Keratinocyte (primary cell): ENCODE results near the gene RENBP. TPM values are rescaled to one million over a fixed set of nuclear protein-coding genes. Genes with fewer than 3 reads are reported as not detected.

Experiments
- DNase-seq: peaks from one replicate; pipeline ENCODE4 v3.0.0-alpha.2; 2011; ENCODE audit warnings: low read depth, missing footprints, low spot score
- FAIRE-seq: peaks from 2 replicates; lab custom pipeline; 2011; peaks lifted over from hg19 to GRCh38; lab: Jason Lieb, UNC
- H2AFZ ChIP-seq: 2 replicates; pipeline ENCODE4 v1.6.0; 2012; ENCODE audit warnings: low read length, control low read depth, inconsistent platforms; ENCODE audit not compliant: control insufficient read depth
- H3K27ac ChIP-seq: 2 replicates; pipeline ENCODE4 v1.5.1; 2011; ENCODE audit warnings: low read length; ENCODE audit not compliant: control insufficient read depth, insufficient read depth
- H3K27me3 ChIP-seq: 3 replicates; pipeline ENCODE4 v1.6.0; 2011; ENCODE audit warnings: low read length; ENCODE audit not compliant: control insufficient read depth, insufficient read depth; ENCODE audit errors: extremely low read depth
- H3K36me3 ChIP-seq, 2 experiments: 2 replicates in 1 of 2; 3 replicates in 1 of 2; pipeline ENCODE4 v1.5.1; 2011; ENCODE audit warnings: low read length in 2 of 2, mild to moderate bottlenecking in 1 of 2; ENCODE audit not compliant: control insufficient read depth in 2 of 2, insufficient read depth in 2 of 2; ENCODE audit errors: extremely low read depth in 1 of 2
- H3K4me1 ChIP-seq: 3 replicates; pipeline ENCODE4 v1.5.1; 2011; ENCODE audit warnings: low read length; ENCODE audit not compliant: control insufficient read depth, insufficient read depth; ENCODE audit errors: extremely low read depth
- H3K4me2 ChIP-seq: 3 replicates; pipeline ENCODE4 v1.6.0; 2011; ENCODE audit warnings: low read depth, low read length; ENCODE audit not compliant: control insufficient read depth, insufficient read depth; ENCODE audit errors: extremely low read depth
- H3K4me3 ChIP-seq, 3 experiments: fragments of 200-600 bp in 1 of 3; sonication (generic) in 1 of 3; 2 replicates in 2 of 3; 3 replicates in 1 of 3; pipeline ENCODE4 v1.5.1; 2011 to 2016; ENCODE audit warnings: low read length in 3 of 3, mild to moderate bottlenecking in 3 of 3, control low read depth in 2 of 3, inconsistent platforms in 1 of 3, low read depth in 1 of 3, mixed read lengths in 1 of 3, mixed run types in 1 of 3, moderate library complexity in 1 of 3; ENCODE audit not compliant: control insufficient read depth in 2 of 3, insufficient read depth in 2 of 3; ENCODE audit errors: extremely low read depth in 1 of 3
- H3K79me2 ChIP-seq: 2 replicates; pipeline ENCODE4 v1.6.0; 2012; ENCODE audit warnings: low read length; ENCODE audit not compliant: control insufficient read depth, insufficient read depth
- H3K9ac ChIP-seq: 3 replicates; pipeline ENCODE4 v1.6.0; 2011; ENCODE audit warnings: low read length; ENCODE audit not compliant: control insufficient read depth, insufficient read depth; ENCODE audit errors: extremely low read depth
- H3K9me1 ChIP-seq: 3 replicates; pipeline ENCODE4 v1.6.0; 2011; ENCODE audit warnings: low read length; ENCODE audit not compliant: control insufficient read depth, insufficient read depth; ENCODE audit errors: extremely low read depth
- H3K9me3 ChIP-seq: 2 replicates; pipeline ENCODE4 v1.5.1; 2012; ENCODE audit warnings: low read depth, low read length; ENCODE audit not compliant: control insufficient read depth
- H4K20me1 ChIP-seq: 3 replicates; pipeline ENCODE4 v1.6.0; 2011; ENCODE audit warnings: low read length; ENCODE audit not compliant: control insufficient read depth, insufficient read depth; ENCODE audit errors: extremely low read depth
- CTCF ChIP-seq, 3 experiments: IDR thresholded peaks in 1 of 3; conservative IDR thresholded peaks in 1 of 3; optimal IDR thresholded peaks in 1 of 3; 2 replicates in 2 of 3; 3 replicates in 1 of 3; pipeline versions ENCODE3 to v1.5.1; 2011; ENCODE audit warnings: low read length in 3 of 3, mild to moderate bottlenecking in 3 of 3, moderate library complexity in 2 of 3, control low read depth in 1 of 3, inconsistent platforms in 1 of 3; ENCODE audit not compliant: insufficient read depth in 2 of 3; ENCODE audit errors: extremely low read depth in 1 of 3
- EZH2 ChIP-seq: IDR thresholded peaks from one replicate; pipeline ENCODE4 v1.6.1; 2012; ENCODE audit warnings: inconsistent platforms, mild to moderate bottlenecking, low read length, moderate library complexity
- dilution Hi-C: fragments of 300-500 bp; cut with MboI; formaldehyde crosslinking; loops from one replicate; pipeline ENCODE4 v1.7.0; 2020; ENCODE audit warnings: low sequenced_read_pairs; ENCODE audit not compliant: extremely low pct_ligation_motif_present
- polyA plus RNA-seq, 5 experiments: library from polyadenylated mRNA; depleted of rRNA in 3 of 5; stranded (reverse) in 3 of 5; stranded (forward) in 1 of 5; unstranded in 1 of 5; fragments of >200 nt; gene quantifications; 1 replicate in 1 of 5; 2 replicates in 3 of 5; 3 replicates in 1 of 5; pipeline versions ENCODE4 v1.2.1 to v1.2.3, GENCODE V29; 2011 to 2012; ENCODE audit warnings: missing spikeins in 2 of 5, low read depth in 1 of 5, low replicate concordance in 1 of 5

RENBP gene
- polyA plus RNA-seq, 1 donor (not counting 4 experiments of a cell fraction or from before 2014, with no cell fraction given) = 0.16 TPM

GRCh38 chrX:153955228-153955732 is 10.8 kb upstream of the RENBP start:
- H2AFZ ChIP-seq = no peak overlapping the region
- no peaks in the 10 kb centered on the region for H3K9me1 ChIP-seq
- no peaks in the 10 kb centered on the region for H4K20me1 ChIP-seq
- DNase-seq (no peak), FAIRE-seq (no peak)
- H3K4me1 ChIP-seq = no peaks in the 10 kb centered on the region
- TF ChIP-seq EZH2 = no peak
- H3K9ac ChIP-seq = no peak overlapping the region
- no peak overlapping the region for H3K4me3 ChIP-seq
- dilution Hi-C loops = no loop called here
- H3K36me3 ChIP-seq = peaks cover 32 to 52% of the 10 kb centered on the region in 2 experiments
- no peaks in the 10 kb centered on the region for H3K9me3 ChIP-seq
- H3K4me2 ChIP-seq = no peak overlapping the region
- H3K27me3 ChIP-seq = no peaks in the 10 kb centered on the region
- H3K27ac ChIP-seq = no peak overlapping the region
- no peaks in the 10 kb centered on the region for H3K79me2 ChIP-seq

- no peaks in the 10 kb centered on the region for H3K4me1 ChIP-seq
- no peak overlapping the region for H3K27ac ChIP-seq
- no peak overlapping the region for H3K4me3 ChIP-seq
- H3K4me2 ChIP-seq = no peak overlapping the region
- H3K27me3 ChIP-seq = no peaks in the 10 kb centered on the region
- no peak overlapping the region for H2AFZ ChIP-seq
- no peak for FAIRE-seq
- H3K9me1 ChIP-seq = no peaks in the 10 kb centered on the region
- TF ChIP-seq EZH2 (no peak), CTCF (optimal IDR thresholded peaks at IDR 0.05 in 1 of 3, IDR thresholded peaks at IDR 0.05 in 1 of 3, conservative IDR thresholded peaks at IDR 0.05 in 1 of 3; ENCODE audit: extremely low read depth in 1 of 3, insufficient read depth in 2 of 3, low read length in 3 of 3) (no peak)
- H3K36me3 ChIP-seq = peaks cover 35 to 47% of the 10 kb centered on the region in 2 experiments
- H3K9ac ChIP-seq = no peak overlapping the region
- no peaks in the 10 kb centered on the region for H4K20me1 ChIP-seq
- no peaks in the 10 kb centered on the region for H3K9me3 ChIP-seq
- dilution Hi-C loops = no loop called here
- no peak for DNase-seq
- H3K79me2 ChIP-seq = no peaks in the 10 kb centered on the region
These were observed 10.2 kb upstream of the RENBP start for GRCh38 chrX:153954558-153955227.
